Erythroblast (primary cell): Measurements from ENCODE around the gene FAM131C.
"Not testable (repeated sequence)": the region's sequence is repeated elsewhere in the genome, so short reads cannot be mapped to it uniquely, and the experiment has no call there.

Source experiments
- DNase-seq, 2 experiments: peaks; one replicate each; lab custom pipeline; 2025; lab: John Stamatoyannopoulos, UW
- GATA1 ChIP-seq: IDR thresholded peaks from 2 replicates; pipeline ENCODE4 v1.6.1; 2011; ENCODE audit warnings: low read depth, mild to moderate bottlenecking, control low read depth, low read length, moderate library complexity
- POLR2A ChIP-seq: IDR thresholded peaks from 2 replicates; pipeline ENCODE4 v1.6.1; 2011; ENCODE audit warnings: mild to moderate bottlenecking, low read length

Gene FAM131C

GRCh38 chr1:16032388-16033102 is 40.9 kb downstream of the FAM131C start:
- peak; percentile 84 to 86 for DNase-seq
- TF ChIP-seq GATA1 (no peak), POLR2A (no peak)

DNA sequence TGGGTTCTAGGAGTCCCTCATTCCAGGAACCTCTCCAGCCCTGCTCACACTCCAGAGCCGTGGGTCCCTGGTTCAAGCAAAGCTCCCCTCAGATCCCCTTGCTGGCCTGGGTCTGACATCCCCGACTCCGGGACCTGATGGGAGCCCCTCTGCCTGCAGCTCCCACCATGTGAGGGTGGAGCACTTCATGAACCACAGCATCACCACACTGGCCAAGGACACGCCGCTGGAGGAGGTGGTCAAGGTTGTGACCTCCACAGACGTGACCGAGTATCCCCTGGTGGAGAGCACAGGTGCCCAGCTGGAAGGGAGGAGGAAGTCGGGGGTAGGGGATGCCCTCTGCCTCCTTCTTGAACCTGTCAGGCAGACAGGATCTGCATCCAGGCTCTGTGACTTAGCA is 41.9 kb downstream of the FAM131C start:
- no peak for DNase-seq
- no peak for TF ChIP-seq POLR2A
- no peak for TF ChIP-seq GATA1

DNA sequence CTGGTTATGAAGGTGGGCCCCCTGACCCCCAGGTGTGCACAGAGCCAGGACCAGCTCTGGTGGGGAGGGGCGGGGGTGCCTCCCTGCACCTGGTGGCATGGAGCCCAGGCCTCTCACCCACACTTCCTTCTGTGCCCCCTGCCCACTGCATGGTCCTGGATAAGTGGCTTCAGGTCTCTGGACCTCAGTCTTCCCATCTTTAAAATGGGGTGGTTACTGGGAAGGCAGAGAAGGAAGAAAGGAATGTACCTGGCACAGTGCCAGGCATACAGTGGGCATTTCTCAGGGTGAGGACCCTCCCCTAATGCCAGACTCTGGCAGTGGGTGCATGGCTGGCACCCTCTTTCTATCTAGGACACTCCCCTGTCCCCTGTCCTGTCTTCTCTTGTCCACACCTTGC is 44.2 kb downstream of the FAM131C start:
- TF ChIP-seq POLR2A (no peak), GATA1 (no peak)
- no peak for DNase-seq

- not testable (repeated sequence) for DNase-seq
These were observed 44.5 kb downstream of the FAM131C start for GRCh38 chr1:16029003-16029268.

GRCh38 chr1:16028237-16029002 is 45.0 kb downstream of the FAM131C start:
- no peak for DNase-seq
- TF ChIP-seq POLR2A (no peak), GATA1 (no peak)

DNA sequence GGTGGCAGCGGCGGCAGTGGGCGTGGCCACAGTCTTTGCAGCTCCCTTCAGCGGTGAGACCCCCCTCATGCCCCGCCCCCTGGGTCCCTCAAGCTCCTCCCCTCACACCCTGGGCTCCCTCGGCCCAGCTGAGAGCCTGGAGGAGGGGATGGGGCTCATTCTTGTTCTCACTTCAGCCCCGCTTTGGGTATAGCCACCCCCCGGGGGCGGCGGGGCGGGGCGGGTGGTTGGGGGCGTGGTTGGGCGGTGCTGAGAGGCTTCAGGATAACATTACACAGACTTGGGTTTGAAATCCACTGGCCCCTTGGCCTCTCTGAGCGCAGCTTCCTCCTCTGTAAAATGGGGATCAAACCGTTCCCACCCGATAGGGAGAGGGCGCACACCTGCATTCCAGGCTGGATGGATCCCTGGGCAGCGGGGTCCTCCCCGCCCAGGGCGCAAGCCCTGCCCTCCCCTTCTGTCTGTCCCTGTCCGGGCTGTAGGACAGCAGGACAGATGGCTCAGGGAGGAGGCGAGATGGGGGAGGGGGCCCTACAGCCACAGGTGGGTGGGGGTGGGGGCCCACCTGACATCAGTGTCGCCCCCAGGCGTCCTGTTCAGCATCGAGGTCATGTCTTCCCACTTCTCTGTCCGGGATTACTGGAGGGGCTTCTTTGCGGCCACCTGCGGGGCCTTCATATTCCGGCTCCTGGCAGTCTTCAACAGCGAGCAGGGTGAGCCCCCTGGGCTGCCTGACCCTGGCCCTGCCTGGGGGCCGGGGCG is 46.5 kb downstream of the FAM131C start:
- no peak for DNase-seq

GRCh38 chr1:16026302-16026701 is 47.1 kb downstream of the FAM131C start:
- not testable (repeated sequence) for DNase-seq

More for the DNA sequence above, 46.5 kb downstream of the FAM131C start:
- TF ChIP-seq GATA1, result no peak
- TF ChIP-seq POLR2A, result no peak

- DNase-seq, result no peak
- no peak for TF ChIP-seq GATA1
- TF ChIP-seq POLR2A, result no peak
These were observed 50.3 kb downstream of the FAM131C start for GRCh38 chr1:16023050-16023653.

DNA sequence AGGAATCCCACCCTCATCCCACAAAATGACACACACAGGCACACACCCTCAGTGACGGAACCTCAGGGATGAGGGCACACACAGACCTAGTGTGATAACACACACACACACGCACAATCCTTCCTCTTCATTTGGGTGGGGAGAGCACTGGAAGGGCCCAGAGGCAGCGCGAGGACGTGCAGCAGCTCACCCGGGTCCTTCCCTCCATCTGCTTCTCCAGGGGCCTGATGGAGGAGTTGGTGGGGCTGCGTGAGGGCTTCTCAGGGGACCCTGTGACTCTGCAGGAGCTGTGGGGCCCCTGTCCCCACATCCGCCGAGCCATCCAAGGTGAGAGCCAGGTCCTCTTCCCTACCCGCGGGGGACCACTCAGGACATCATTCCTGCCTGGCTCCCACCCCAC is 51.1 kb downstream of the FAM131C start:
- no peak for TF ChIP-seq POLR2A
- no peak for TF ChIP-seq GATA1
- DNase-seq, result no peak

DNA sequence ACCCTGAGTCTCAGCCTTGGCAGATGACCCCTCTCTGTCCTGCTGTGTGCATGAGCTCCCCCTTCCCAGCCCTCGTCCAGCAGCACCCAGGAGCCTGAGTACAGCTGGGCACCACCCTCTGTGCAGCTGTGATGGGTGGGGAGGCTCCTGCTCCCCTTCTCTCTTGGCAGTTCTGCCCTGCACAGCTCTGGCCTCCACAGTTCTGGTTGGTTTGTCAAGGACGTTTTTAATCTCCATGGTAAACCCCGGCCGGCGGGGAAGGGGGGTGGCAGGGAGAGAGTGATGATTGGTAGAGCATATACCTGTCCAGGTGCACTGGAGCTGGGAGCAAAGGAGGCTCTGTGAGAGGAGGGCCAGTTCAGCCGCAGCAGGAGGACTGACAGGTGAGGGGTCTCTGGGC is 51.8 kb downstream of the FAM131C start, which contains the start of gene CLCNKA:
Gene CLCNKA (plus strand): TSS at position 356 of the 400 bp plus-strand sequence. CDS start 584 bp downstream, outside the sequence.
- no peak for DNase-seq
- TF ChIP-seq POLR2A (no peak), GATA1 (no peak)

DNA sequence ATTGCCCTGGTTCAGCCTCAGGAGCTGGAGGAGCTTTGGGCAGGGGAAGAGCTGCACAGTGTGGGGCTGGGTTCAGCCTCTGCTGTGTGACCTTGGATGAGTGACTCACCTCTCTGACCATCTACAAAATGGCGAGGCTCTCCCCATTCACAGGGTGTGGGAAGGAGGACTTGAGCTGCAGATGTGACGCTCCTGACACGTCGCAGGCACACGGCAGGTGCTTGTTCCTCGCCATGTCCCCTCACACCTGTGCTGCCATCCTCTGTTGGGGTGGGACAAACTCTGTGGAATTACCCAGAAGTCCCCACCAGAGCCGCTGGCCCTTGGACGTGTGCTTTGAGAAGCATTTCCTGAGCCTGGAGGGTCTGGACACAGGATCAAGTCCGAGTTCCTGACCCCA is 52.6 kb downstream of the FAM131C start:
- not testable (repeated sequence) for DNase-seq

DNA sequence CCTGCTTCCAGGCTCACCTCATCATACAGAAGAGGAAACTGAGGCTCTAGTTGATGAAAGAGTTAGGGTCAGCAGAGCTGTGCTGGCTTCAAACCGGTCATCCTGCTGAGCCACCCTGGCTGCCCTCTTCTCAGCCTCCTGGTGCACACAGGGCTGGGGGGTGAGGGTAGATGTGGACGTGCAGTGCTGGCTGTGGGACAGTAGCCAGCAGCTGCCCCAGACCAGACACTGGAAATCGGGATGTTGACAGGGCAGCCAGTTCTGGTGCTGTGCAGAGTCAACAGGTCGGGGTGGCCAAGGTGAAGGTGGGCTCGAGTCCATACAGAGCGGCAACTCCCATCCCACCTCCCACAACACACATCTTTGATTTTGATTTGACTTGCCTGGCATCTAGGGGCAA is 53.1 kb downstream of the FAM131C start:
- no peak for DNase-seq
- no peak for TF ChIP-seq POLR2A
- TF ChIP-seq GATA1, result no peak

- no peak for DNase-seq
- TF ChIP-seq POLR2A, result no peak
These were observed 53.7 kb downstream of the FAM131C start for GRCh38 chr1:16019644-16020277.
